HG03039 (cell line): ENCODE results near the gene PDCL3.

Experiments used
- ATAC-seq: cut with Tn5 transposase; IDR thresholded peaks from one replicate; pipeline ENCODE4 v1.9.1; 2021; ENCODE audit warnings: mild to moderate bottlenecking, moderate library complexity; ENCODE audit not compliant: unreplicated experiment

PDCL3 gene

DNA sequence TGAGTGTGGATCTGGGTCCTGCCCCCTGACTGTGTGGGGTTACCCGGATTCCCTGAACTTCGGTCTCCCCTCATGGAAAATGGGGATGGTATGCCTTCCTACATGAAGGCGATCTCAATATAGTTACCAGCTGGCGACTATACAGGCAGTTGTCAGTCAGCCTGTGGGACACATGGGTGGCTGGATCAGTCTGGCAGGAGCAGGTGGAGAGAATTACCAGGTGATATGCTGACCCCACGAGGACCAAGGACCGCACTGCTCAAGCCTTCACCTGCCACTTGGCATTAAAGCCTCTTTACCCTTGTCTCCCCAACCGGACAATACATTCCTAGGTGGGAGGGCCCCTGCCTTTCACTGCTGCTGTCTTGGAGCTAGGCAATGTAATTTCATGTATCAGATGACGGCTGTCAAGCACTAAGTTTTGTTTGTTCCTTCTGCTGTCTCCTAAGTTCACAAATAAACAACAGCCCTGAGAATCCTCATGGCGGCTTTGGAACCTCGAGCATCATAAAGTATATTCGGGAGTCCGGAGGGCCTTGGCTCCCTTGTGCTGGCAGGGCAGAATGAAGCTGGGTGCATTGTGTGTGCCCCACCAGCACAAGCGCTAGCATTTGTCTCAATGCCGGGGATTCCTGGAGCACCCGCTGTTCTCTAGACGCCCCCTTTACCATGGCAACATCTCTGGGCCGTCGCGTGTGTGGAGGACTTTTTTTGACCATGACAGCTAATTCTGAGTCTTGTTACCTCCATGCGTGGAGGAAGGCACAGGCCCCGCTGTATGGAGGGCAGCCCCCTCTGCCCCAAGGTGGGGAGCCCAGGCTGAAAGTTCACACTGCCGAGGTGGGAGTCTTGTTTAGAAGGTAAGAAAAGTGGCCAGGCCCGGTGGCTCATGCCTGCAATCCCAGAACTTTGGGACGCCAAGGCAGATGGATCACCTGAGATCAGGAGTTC is 48.6 kb downstream of the PDCL3 start:
- no peak for ATAC-seq

DNA sequence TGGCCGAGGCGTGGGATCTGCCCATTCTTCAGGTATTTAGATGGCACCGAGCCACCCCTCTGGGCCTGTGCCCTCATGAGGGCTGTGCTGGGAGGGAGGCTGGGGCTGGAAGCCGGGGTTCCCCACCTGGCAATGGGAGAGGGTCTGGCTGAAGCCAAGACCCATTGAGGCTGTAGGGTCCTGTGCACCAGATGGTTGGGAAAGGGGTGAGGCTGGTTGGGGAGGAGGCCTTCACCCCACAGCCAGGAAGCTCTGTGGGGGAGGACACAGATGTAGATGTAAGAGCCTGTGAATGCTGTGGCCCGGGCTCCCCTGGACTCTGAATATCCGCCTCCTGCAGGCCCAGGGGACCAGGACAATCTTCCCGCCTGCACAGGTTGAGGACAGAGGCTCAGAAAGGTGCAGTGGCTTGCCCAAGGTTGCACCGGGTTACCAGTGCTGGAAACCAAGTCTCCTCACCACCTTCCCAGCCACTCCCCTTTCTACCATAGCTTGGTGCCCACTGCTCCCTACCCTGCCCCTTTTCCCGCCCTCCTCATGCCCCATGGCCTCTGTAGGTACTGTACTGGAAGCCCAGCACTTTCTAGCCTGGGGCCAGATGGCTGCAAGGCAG is 49.7 kb downstream of the PDCL3 start:
- no peak for ATAC-seq

DNA sequence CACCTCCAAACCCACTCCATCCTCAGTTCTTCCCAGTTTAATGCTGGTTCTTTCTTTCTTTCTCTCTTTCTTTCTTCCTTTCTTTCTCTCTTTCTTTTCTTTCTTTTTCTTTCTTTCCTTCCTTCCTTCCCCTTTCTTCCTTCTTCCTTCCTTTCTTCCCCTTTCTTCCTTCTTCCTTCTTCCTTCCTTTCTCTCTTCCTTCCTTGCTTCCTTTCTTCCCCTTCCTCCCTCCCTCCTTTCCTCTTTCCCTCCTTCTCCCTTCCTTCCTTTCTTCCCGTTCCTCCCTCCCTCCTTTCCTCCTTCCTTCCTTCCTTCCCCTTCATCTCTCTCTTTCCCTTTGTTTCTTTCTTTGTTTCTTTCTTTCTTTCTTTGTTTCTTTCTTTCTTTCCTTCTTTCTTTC is 50.9 kb downstream of the PDCL3 start:
- no peak for ATAC-seq

DNA sequence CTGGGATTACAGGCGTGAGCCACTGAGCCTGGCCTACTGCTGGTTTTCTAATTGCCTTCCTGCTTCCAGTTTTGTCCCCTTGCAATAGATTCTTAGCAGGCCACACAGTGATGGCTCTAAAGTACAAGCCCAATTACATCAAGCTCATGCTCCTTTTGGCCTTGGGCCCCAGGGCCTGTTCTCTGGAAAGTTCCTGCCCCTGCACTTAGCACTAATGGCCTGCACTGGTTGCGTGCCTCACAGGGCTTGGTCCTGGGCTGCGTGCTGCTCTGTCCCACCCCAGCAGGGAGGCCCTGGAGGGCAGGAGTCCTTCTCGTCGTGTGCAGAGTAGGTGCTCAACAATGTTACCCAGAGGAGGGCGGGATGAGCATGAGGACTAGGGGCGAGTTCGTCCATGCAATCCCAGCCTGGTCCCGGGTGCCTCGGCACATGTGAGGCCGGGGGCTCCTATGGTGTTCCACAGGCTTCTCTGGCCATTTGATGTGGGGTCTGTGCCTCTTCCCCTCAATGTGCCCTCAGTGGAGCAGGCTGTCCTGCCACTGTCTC is 51.7 kb downstream of the PDCL3 start:
- ATAC-seq, result no peak

DNA sequence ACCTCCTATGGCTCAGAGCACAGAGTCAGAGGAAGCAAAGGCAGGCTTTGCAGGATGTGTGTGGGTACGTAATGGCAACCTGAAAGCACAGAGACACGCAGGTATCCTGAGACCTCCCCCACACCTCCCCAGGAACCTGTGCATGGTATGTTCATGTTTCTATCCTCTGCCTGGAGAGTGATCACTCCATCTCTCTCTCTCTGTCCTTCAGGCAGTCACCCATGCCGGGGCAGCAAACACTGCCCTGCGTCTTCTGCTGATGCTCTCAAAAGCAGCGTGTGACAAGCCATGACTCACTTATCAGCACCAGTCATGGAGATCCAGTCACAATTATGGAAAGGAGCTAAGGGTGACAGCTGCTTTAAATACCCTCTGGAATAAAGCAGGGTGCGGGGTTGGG is 52.7 kb downstream of the PDCL3 start:
- no peak for ATAC-seq

DNA sequence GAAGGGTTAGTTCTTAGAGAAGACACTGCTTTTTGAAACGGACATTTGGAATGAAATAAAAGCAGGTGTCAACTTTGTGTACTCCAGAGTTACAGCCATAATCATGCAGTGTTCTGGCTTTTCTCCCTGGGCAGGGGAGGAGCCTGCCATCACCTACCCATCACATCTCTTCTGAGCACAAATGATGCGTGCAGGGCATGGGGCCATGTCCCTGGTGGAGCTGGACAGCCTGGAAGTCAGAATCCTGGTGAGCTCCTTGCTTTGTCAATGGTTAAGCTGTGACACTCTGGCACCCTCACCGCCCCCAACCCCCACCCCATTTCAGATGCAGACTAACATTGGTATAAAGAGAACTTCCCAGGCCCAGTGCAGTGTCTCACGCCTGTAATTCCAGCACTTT is 53.1 kb downstream of the PDCL3 start:
- ATAC-seq, result no peak

DNA sequence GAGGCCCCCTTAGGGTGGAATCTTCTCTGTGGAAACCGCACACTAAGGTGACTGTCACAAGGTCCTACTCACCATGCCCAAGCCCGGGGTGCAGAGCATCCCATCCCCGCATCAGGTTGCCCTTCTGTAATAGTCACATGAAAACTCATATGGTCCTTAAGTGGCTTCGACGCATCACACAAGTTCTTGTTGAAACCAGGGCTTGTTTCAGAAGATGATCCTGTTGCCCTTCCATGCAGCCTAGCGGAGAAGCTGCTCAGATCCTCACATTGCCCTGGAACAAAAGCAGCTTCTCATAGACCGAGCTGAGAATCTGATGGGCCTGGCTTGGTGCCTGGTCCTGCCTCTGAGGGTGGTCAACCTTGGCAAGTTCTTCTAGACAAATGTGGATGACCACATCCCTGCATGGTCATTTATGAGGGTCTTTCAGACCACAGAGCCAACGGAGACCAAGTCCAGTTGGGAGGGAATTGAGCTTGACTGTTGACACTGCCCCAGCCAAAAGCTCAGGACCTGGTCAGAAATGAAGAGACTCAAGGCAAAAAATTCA is 54.1 kb downstream of the PDCL3 start:
- ATAC-seq, result no peak

DNA sequence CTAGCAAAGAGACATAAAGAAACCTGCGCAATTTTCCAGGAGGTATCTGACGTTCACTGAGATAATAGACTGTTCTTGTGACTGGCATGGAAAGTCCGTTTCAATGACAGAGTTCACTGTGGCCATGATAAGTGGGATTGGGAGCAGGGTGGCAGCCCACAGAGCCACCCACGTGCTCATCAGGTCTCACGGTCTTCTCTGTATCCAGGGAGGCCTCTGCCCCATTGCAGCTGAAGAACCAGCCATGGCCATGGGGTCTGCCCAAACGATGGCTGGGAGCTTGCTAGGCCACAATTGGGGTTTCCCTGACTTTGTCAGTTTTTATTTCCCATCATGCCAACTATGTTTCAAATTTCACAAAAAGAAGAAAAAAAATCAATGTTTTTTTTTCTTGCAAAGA is 57.2 kb downstream of the PDCL3 start:
- ATAC-seq, result no peak

DNA sequence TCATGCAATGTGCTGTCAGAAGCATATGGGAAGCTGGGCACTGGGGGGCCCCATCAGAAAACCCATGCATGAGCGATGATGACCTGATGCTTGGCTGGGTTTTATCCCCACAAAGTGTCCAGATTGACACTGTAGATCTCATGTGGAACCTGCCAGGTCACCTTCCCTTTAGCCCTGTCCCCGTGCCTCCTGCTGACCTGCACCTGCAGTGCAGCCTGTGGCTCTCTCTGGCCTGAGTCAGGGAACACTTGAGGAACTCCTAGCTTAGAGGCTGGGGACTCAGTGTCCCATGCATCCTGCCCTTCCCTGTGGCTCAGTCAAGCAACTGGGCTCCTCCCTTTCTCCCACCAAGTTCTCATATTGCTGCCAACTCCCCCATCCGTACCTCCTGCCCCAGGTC is 57.7 kb downstream of the PDCL3 start:
- no peak for ATAC-seq

DNA sequence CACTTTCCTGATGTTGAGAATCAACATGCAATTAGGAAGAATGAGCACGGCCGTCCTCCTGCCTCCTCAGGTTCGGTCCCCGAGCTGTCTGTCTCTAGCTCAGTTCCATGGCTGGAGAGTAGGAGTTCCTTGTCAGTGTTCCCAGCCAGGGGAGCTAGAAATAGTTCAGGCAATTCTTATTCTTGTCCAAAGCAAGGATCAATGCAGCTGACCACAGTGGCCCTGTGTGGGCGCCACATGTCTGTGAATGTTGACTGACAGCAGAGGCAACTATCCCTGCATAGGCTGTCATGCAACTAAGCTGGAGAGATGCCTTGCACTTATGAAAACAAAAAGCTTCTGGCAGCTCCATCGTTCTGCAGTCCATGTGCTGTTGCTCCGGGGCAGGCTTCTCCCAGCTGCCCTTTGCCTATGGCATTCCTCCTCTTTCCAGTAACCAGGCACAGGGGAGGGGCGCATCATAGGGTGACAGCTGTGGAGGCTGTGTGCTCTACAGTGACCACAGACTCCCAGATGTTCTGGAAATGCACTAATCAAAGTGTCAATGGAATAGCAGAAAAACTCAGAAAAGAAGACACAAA is 58.7 kb downstream of the PDCL3 start:
- ATAC-seq, result no peak

DNA sequence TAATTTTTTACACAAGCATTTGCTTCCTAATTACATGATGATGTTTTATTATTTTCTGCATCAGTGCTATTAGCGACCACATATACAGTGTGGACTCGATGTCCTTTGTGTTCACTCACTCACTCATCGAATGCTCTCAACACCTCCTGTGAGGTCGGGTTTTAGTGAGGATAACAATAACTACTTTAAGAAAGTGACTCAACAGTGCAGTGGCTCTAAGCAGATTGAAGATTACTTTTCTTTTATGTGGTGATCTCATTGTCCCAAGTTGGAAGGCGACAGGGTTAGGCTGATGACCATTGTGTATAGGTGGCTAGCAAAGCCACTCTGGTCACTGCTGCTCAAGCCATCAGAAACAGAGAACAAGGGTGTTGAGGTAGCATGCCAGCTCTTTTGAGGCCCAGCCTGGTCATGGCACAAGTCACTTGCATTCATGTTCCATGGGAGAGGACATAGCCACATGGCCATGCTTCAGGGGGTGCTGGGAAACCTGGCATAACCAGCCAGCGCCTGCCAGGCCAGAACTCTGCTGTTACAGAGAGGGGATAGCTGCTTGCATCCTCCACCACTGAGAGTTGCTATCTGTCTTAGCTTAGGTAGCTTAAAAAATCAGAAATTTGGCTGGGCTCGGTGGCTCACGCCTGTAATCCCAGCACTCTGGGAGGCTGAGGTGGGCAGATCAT is 60.4 kb downstream of the PDCL3 start:
- no peak for ATAC-seq

DNA sequence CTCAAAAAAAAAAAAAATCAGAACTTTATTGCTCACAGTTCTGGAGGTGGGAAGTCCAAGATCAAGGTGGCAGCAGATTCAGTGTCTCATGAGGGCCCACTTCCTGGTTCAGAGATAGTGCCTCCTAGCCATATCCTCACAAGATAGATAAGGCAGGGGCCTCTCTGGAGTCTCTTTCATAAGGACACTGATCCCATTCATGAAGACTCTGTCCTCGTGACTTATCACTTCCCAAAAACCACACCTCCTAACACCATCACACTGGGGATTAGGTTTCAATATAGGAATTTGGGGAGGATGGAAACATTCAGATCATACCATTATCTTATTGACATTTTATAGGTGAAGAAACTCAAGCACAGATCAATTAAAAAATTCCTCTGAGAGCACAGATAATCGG is 61.1 kb downstream of the PDCL3 start:
- ATAC-seq, result no peak

DNA sequence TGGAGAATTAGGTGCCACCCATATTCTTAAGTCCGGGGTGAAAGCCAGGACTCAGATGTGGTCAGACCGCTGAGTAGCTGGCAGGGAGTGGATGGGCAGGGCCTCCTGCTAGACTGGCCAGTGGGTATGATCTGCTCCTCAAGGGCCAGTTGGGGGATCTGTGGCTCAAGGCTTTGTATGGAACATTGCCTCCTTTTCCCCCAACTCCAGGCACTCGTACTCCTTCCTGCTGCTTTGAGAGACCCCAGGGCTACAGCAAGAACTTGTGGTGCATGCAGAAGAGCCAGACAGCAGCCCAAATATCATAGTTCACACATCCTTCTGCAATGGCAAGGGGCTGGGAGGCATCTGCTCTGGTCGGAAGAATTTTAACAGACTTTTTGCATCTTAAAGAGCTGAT is 61.7 kb downstream of the PDCL3 start:
- ATAC-seq, result no peak

DNA sequence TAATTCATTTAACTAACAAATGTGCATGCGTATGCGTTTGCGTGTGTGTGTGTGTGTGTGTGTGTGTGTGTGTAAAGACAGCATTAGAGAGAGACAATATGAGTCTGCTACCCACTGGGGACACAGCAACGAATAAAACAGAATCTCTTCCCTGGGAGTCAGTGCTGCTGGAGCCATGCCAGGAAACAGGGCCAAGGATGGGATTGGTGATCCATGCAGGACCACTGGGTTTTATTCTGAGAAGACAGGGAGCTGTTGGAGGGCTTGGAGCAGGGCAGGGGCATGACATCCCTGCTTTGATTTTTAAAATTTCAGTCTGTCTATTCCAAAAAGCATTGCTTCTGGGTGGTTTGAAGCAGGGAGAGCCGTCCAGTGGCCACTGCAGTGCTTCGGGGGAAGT is 62.9 kb downstream of the PDCL3 start:
- no peak for ATAC-seq
